ACC112 (cell line): ENCODE results near the gene RAI2.

Experiments
- H2AFZ ChIP-seq: fragments of 200-600 bp; sonication (generic); one replicate; pipeline ENCODE4 v1.6.0; 2017; ENCODE audit warnings: antibody characterized with exemption, low read length; ENCODE audit not compliant: unreplicated experiment
- H3K27ac ChIP-seq: fragments of 200-600 bp; sonication (generic); 2 replicates; pipeline ENCODE4 v1.5.1; 2014; ENCODE audit warnings: low read depth, mild to moderate bottlenecking, antibody characterized with exemption, low read length, moderate library complexity
- H3K27me3 ChIP-seq: fragments of 200-600 bp; sonication (generic); 2 replicates; pipeline ENCODE4 v1.6.1; 2014; ENCODE audit warnings: mild to moderate bottlenecking, antibody characterized with exemption, low read length, moderate library complexity, mixed read lengths; ENCODE audit not compliant: insufficient read depth
- H3K36me3 ChIP-seq: fragments of 200-600 bp; sonication (generic); 2 replicates; pipeline ENCODE4 v1.6.1; 2016; ENCODE audit warnings: mild to moderate bottlenecking, antibody characterized with exemption, low read length, moderate library complexity, mixed read lengths; ENCODE audit not compliant: insufficient read depth
- H3K4me1 ChIP-seq: fragments of 200-600 bp; sonication (generic); one replicate; pipeline ENCODE4 v1.6.1; 2016; ENCODE audit warnings: low read length, mixed read lengths; ENCODE audit not compliant: insufficient read depth, unreplicated experiment, control insufficient read depth
- H3K4me3 ChIP-seq: fragments of 200-600 bp; sonication (generic); 2 replicates; pipeline ENCODE4 v1.5.1; 2014; ENCODE audit warnings: mild to moderate bottlenecking, low read depth, low read length
- H3K79me2 ChIP-seq: fragments of 200-600 bp; sonication (generic); one replicate; pipeline ENCODE4 v1.6.0; 2016; ENCODE audit warnings: low read length; ENCODE audit not compliant: control insufficient read depth, unreplicated experiment, insufficient read depth

The RAI2 gene

DNA sequence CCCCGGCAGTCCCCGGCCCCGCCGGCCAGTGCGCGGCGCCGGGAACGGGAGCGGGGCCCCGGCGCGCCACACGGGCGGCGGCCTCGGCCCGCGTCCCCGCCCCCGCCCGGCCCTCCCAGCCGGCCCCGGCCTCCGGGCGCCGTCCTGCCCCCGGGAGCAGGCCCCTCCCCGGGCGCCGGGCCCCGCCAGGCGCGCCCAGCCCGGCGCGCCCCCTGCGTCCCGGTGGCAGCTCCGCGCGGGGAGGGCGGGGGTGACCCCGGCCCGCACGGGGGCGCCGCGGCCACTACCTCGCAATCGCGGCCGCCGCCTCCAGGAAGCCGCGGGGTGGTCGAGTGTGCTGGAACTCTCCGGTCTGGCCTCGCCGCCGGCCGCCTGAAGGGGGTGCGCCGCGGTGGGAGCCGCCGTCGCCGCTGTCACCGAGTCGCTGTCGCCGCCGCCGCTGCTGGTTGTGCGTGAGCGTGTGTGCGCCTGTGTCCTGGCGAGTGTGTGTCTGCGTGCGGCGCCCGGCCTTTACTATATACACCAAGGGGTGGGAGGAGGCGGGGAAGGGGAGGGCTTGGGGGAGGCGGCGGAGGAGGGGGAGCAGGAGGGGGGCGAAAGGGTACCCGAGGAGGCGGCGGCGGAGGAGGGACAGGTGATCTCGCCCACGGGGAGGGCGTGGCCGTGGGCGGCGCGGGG, at the start of gene RAI2:
RAI2 (minus strand) TSS at position 488 of the 678 bp plus-strand sequence. CDS start 59,288 bp downstream, outside the sequence.
- no peak within 1 kb of the TSS for H3K27ac ChIP-seq
- H3K4me1 ChIP-seq, result peaks cover 6% of the 10 kb centered on the region
- no peaks in the 10 kb centered on the region for H3K36me3 ChIP-seq
- peak within 1 kb of the TSS; percentile 95 for H3K4me3 ChIP-seq
- peaks cover 19% of the 10 kb centered on the region for H3K79me2 ChIP-seq
- H2AFZ ChIP-seq, result peak within 1 kb of the TSS; percentile 84
- H3K27me3 ChIP-seq, result peaks cover 50% of the 10 kb centered on the region

DNA sequence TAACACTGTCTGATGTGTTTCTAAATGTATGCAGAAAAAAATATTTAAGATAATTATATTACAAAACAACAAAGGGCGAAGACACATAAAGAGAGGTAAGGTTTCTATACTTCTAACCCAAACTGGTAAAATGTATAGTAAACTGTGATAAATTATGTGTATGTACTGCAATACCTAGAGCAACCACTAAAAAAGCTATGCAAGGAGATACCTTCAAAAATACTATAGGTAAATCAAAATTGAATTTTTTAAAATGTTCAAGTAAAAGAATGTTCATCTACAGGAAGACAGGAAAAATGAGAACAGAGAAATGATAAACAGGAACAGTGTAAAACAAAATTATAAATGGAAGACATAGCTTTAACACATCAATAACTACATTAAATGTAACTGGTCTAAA, 27.3 kb upstream of the RAI2 start:
- H3K4me1 ChIP-seq, result peaks cover 9% of the 10 kb centered on the region
- H3K79me2 ChIP-seq, result no peaks in the 10 kb centered on the region
- H3K27ac ChIP-seq, result no peak overlapping the region
- no peaks in the 10 kb centered on the region for H3K36me3 ChIP-seq
- H3K4me3 ChIP-seq, result no peak overlapping the region
- no peak overlapping the region for H2AFZ ChIP-seq
- no peaks in the 10 kb centered on the region; the same call in 1 of the 2 replicates for H3K27me3 ChIP-seq

DNA sequence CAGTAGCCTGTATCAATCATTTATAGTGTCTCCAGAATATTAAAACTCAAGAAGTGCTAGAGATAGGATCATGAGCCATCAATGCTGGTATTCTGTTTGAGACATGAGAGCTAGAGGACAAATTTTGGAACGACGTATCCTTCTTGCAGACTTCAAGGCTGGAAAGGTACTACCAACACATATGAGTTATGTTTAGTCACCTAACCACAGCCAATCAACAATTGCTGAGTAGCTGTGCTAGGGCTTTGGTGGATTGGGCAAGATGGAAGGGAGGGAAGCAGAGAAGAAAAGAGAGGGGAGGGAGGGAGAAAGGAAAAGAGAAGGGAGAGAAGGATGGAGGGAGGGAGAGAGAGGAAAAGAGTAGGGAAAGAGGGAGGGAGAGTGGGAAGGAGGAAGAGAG, 21.6 kb upstream of the RAI2 start:
- H3K36me3 ChIP-seq, result no peaks in the 10 kb centered on the region

DNA sequence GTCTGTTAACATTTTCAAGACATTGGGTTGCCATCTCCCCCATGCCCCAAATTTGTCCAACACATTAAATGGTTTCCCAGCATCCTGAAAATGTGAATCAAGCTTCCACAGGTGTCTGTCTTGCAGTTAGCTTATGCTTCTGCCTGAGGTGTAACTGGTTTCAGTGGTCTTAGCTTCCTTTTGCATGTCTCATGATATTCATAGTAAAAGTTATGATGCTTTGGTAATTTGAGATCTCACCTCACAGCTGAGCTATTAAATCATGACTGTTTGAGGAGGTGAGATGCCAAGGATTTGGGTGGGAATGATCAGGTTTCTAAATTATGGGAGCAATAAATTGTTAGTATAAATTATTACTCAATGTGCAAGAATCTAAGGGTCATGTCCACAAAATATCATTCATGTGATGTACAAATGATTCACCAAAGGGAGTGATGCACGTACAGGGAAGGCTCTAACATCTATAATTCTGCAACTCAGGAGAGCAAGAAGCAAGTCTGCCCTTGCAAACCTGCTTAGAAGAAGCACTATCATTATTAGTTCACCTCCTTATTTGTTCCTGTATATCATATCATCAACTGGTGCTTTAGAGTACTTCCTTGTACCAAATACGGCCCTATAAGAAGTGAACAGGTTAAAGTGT, 17.1 kb upstream of the RAI2 start:
- no peak overlapping the region for H2AFZ ChIP-seq
- H3K36me3 ChIP-seq, result no peaks in the 10 kb centered on the region
- peaks cover 24% of the 10 kb centered on the region for H3K4me1 ChIP-seq
- H3K27ac ChIP-seq, result peak overlapping the region; percentile 19; the same call in 1 of the 2 replicates
- H3K79me2 ChIP-seq, result no peaks in the 10 kb centered on the region
- no peaks in the 10 kb centered on the region for H3K27me3 ChIP-seq
- H3K4me3 ChIP-seq, result 0 out of 2 replicates have a peak overlapping the region, but pooled peaks have one; percentile 21

More for the DNA sequence above, 21.6 kb upstream of the RAI2 start:
- Histone ChIP-seq H3K27me3 (no peaks in the 10 kb centered on the region), H2AFZ (no peak overlapping the region), H3K79me2 (no peaks in the 10 kb centered on the region), H3K4me3 (no peak overlapping the region), H3K27ac (no peak overlapping the region), H3K4me1 (peaks cover 15% of the 10 kb centered on the region)

DNA sequence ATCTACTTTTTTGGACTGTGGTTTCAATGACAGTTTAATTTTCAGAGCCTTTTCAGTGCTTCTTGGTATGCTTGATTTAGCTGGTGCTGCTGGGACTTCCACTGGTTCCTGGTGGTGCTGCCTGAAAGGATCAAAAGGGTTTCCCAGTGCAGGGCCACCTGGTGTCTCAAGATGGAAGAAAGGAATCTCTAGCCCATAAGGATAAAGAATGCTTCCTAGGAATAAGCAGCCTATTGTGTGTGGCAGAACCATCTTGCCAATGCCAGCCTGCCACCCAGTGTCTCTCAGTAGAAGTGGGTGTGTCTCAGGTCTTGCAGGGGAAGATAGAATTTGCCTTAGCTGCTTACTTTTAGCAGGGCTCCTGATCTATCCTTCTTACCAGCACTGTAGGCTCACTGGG, 15.0 kb upstream of the RAI2 start:
- H2AFZ ChIP-seq, result no peak overlapping the region
- peaks cover 24% of the 10 kb centered on the region for H3K4me1 ChIP-seq
- no peak overlapping the region for H3K4me3 ChIP-seq
- no peaks in the 10 kb centered on the region for H3K79me2 ChIP-seq
- H3K27ac ChIP-seq, result no peak overlapping the region
- no peaks in the 10 kb centered on the region for H3K27me3 ChIP-seq
- H3K36me3 ChIP-seq, result no peaks in the 10 kb centered on the region

DNA sequence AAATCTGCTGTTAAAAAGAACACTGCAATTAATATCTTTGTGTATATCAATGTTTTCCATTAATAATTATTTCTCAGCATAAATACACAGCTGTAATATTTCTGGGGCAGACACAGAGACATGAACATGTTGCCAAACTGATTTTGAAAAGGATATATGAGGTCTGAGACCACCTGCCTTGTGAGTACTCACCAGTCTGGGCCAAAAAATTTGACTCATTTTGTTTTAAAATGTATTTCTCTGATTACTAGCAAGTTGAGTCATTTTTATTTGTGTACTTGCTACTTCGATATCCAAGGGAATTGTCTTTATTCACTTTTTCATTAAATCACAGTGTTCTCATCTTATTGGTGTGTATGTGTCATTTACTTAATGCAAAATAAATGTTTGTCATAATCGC, 8.5 kb upstream of the RAI2 start:
- no peak overlapping the region for H2AFZ ChIP-seq
- H3K4me3 ChIP-seq, result no peak overlapping the region
- H3K4me1 ChIP-seq, result peaks cover 15% of the 10 kb centered on the region
- H3K27me3 ChIP-seq, result no peaks in the 10 kb centered on the region; the same call in 1 of the 2 replicates
- H3K27ac ChIP-seq, result no peak overlapping the region
- no peaks in the 10 kb centered on the region for H3K79me2 ChIP-seq
- no peaks in the 10 kb centered on the region for H3K36me3 ChIP-seq

DNA sequence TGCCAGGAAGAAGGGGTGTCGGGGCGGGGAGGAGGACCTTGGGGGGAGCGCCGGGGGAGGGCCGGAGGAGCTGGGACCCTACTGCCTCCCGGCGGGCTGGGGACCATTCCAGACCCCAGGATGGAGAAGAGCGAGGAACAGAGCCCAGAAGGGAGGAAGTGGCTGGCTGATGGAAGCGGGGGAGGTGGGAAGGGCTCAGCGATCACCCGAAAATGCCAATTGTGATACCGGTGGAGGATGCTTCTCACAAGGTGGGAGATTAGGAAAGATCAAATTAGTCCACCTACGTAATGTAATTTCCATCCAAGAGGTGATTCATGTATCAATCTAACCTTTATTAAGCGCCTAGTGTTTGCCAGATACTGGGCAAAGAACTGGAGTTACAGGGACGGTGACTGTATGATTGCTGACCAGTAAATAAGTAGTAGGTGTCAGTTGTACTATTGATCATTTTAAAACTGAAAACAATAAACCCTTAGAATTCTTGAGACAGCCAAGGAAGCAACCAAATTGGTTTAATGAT, 452 bp upstream of the RAI2 start:
- Histone ChIP-seq H3K79me2 (peaks cover 18% of the 10 kb centered on the region), H3K27me3 (peaks cover 50% of the 10 kb centered on the region), H3K4me3 (peak overlapping the region; percentile 79)

DNA sequence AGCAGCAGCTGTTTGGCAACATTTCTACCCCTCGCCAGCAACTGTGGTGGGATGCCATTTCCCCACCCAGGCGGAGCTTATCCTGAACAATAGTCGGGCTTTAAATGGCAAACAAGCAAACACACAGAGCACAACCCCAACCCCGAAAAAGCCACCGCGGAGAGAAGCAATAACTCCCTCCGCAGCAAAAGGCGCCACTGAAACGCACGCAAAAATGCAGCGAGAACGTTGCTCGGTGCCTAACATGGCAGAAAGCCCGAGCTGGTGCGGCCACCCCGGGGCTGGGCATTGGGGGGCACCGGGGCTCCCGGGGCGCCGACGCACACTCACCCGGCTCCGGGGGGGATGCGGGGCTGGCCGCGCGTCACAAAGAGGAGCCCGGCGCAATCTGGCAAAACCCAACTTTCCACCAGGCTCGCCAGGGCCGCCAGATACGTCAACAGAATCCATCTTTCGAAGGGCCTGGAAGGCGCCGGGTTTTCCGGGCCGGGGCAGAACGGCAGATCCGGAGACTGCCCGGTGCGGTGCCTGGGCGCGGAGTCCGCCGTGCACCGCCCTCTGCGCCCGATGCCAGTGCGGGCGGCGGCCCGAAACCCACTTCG, 818 bp downstream of the RAI2 start:
- Histone ChIP-seq H2AFZ (peak overlapping the region; percentile 84), H3K36me3 (no peaks in the 10 kb centered on the region), H3K79me2 (peaks cover 20% of the 10 kb centered on the region), H3K4me3 (peak overlapping the region; percentile 95), H3K4me1 (peaks cover 6% of the 10 kb centered on the region), H3K27me3 (peaks cover 50% of the 10 kb centered on the region), H3K27ac (no peak overlapping the region)

More for the DNA sequence above, 452 bp upstream of the RAI2 start:
- no peaks in the 10 kb centered on the region for H3K36me3 ChIP-seq
- no peak overlapping the region for H2AFZ ChIP-seq
- H3K27ac ChIP-seq, result no peak overlapping the region
- H3K4me1 ChIP-seq, result peaks cover 6% of the 10 kb centered on the region

DNA sequence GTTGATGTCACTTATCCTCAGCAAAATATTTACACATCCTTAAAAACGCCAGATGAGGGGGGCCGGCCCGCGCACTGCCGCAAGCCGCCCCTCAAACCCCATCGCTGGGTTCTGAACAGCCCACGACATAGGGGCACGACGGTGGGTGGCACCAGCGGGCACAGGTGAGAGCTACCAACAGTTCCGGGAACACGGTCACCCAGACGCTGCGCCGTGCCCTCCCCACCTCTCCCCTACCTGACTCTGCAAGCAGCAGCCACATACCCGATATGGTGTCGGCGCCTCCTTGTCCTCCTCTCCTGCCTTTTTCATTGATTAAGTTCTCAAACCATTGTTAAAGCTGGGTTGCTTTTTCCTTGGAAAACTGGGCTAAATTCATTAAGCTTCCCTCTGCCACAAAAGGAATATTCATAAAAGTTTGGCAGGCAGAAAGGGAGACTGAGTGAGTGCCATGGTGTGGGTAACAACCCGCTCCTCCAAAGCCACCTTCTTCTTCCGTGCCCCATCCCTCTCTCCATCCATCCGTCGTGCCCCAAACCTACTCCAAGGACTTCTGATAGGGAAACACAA, 1.4 kb downstream of the RAI2 start:
- Histone ChIP-seq H3K27me3 (peaks cover 50% of the 10 kb centered on the region), H3K4me1 (peaks cover 6% of the 10 kb centered on the region), H3K27ac (no peak overlapping the region), H3K4me3 (peak overlapping the region; percentile 95), H3K79me2 (peaks cover 24% of the 10 kb centered on the region), H2AFZ (peak overlapping the region; percentile 84), H3K36me3 (no peaks in the 10 kb centered on the region)

DNA sequence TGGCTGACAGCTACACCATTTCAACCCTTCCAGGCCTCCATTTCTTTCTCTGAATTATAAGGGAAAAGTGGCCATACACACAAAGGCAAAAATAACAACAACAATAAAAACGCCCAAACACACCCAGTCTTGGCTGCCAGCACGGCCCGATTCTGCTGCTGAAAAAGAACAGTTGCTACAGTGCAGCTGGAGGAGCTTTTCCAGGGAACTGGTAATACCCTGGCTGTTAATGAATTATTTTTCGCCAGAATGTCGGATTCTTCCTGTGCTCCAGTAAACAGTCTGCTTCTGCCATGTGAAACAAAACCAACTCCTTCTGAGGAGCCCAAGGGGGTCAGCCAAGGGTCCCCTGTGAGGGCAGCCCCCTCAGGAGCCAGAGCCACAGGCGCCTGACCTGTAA, 6.6 kb downstream of the RAI2 start:
- Histone ChIP-seq H3K36me3 (no peaks in the 10 kb centered on the region), H3K79me2 (peaks cover 31% of the 10 kb centered on the region), H2AFZ (no peak overlapping the region), H3K27me3 (peaks cover 15% of the 10 kb centered on the region; the same call in 1 of the 2 replicates), H3K4me3 (no peak overlapping the region), H3K27ac (no peak overlapping the region), H3K4me1 (peaks cover 16% of the 10 kb centered on the region)
